GM20000 (cell line): ENCODE results near the gene ACADL.
A peak's percentile ranks its signal among the peaks of the same experiment; 100 is the strongest.
"Not testable (repeated sequence)": the region's sequence is repeated elsewhere in the genome, so short reads cannot be mapped to it uniquely, and the experiment has no call there.

ENCODE experiments used
- DNase-seq: peaks from one replicate; pipeline ENCODE4 v3.0.0; 2012; ENCODE audit warnings: low spot score
- CTCF ChIP-seq: IDR thresholded peaks from 2 replicates; pipeline ENCODE4 v1.5.1; 2012; ENCODE audit warnings: mild to moderate bottlenecking, control low read depth; ENCODE audit errors: extremely low read depth, missing control alignments

ACADL gene

GRCh38 chr2:210177769-210178168 lies 47.5 kb downstream of the ACADL start:
- DNase-seq: no peak
- no peak for TF ChIP-seq CTCF

- DNase-seq: not testable (repeated sequence)
These were observed 48.1 kb downstream of the ACADL start for GRCh38 chr2:210177115-210177514.

DNA sequence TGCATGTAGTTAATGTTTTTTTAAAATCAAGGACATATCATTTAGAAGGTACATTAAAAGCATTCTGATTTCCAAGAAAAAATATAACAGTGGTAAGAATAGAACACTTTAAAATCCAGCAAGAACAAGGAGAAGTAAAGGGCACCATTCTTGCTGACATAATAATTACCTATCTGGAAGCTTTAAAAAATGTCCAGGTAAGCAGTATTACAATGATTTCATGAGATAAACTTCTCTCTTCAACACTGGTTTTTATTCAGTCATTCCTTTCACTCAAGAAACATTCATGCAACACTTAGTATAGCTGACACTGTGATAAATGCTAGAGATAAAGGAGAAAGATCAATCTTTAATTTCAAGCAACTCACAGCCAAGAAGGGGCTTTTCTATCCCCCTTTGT lies 51.2 kb downstream of the ACADL start:
- DNase-seq: no peak
- no peak for TF ChIP-seq CTCF

DNA sequence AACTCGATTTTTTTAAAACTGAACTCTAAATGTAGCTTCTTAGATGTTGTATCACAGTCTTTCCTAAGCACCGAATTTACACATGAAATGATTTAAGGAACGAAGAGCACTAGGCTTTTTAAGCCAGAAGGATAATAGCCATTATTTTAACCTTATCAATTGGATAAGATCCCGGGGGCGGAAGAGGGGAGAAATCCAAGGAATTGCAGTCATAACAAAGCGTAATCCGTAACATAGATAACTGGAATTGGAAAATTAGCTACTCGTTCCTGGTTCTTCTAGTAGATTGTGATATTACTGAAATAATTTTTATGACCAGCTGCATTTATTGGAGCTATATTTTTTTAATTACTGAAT lies 53.0 kb downstream of the ACADL start:
- DNase-seq: no peak
- TF ChIP-seq CTCF: no peak

GRCh38 chr2:210171309-210172218 lies 53.7 kb downstream of the ACADL start, which contains the start of gene KANSL1L:
TSS of gene KANSL1L (minus strand) at chr2:210171409. CDS start at chr2:210154582, 16,827 bp downstream.
- TF ChIP-seq CTCF: no peak
- peak; percentile 94 for DNase-seq

GRCh38 chr2:210170446-210171303 lies 54.6 kb downstream of the ACADL start:
- DNase-seq: peak; percentile 94
- TF ChIP-seq CTCF: no peak

DNA sequence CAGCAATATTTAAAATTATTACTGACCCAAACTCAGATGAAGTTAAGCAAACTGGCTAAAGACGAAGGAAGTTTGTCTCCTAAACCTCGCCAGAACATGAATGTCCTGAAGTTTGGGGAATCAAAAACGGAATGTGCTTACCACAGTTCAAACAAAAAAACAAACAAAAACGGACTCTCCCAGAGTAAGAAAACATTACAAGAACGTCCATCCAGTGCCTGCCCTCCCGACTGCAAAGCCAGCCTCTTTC lies 55.1 kb downstream of the ACADL start:
- TF ChIP-seq CTCF: no peak
- no peak for DNase-seq
